ENCODE results near the gene MTMR10.
A peak's percentile ranks its signal among the peaks of the same experiment; 100 is the strongest.

MTMR10 gene

DNA sequence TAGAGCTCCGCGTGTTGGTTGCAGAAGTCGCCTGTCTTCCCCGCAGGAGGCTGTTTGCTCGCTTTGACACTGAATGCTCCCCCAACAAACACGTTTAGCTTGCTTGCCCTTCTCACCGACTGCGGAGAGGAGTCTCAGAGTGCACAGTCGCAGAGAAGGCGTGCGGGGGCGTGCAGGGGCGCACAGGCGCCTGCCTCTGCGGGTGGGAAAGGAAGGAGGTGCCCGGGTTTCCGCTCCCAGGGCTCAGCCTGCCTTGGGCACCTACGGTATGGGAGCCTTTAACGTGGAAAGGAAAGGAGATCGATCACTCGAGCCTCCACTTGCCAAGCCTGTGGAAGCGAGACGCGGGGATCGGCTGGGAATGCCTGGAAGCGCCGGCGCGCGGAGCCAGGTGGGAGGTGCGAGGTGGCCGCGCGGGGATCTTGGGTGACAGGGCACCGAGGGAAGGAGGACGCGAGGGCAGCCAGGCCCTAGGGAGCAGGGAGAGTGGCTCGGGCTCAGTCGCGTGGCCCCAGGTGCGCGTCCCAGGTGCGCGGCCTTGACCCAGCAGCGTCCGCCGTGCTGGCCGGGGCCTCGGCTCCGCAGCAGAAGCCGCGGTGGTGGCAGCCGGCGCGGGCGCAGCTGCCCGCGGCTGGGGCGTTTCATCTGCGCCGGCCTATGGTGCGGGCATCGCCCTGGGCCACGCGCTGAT lies 87.8 kb downstream of the MTMR10 start, which contains the start of gene FAN1:
FAN1 (plus strand) TSS at position 419 of the 691 bp plus-strand sequence. CDS start 749 bp downstream, outside the sequence.
- peak within 1 kb of the TSS; percentile 61 for H3K4me3 ChIP-seq (ENCODE audit: low read length)
- DNase-seq (ENCODE audit: low read depth) = peak; percentile 95
- TF ChIP-seq, protein P1, sequence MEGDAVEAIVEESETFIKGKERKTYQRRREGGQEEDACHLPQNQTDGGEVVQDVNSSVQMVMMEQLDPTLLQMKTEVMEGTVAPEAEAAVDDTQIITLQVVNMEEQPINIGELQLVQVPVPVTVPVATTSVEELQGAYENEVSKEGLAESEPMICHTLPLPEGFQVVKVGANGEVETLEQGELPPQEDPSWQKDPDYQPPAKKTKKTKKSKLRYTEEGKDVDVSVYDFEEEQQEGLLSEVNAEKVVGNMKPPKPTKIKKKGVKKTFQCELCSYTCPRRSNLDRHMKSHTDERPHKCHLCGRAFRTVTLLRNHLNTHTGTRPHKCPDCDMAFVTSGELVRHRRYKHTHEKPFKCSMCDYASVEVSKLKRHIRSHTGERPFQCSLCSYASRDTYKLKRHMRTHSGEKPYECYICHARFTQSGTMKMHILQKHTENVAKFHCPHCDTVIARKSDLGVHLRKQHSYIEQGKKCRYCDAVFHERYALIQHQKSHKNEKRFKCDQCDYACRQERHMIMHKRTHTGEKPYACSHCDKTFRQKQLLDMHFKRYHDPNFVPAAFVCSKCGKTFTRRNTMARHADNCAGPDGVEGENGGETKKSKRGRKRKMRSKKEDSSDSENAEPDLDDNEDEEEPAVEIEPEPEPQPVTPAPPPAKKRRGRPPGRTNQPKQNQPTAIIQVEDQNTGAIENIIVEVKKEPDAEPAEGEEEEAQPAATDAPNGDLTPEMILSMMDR (IDR thresholded peaks at IDR 0.05; ENCODE audit: insufficient read depth, low read depth, low read length, missing control alignments) = no peak

- H3K4me3 ChIP-seq (ENCODE audit: low read length) = no peak overlapping the region
- no peak for DNase-seq (ENCODE audit: low read depth)
- TF ChIP-seq, protein P1 (IDR thresholded peaks at IDR 0.05; ENCODE audit: insufficient read depth, low read depth, low read length, missing control alignments) = no peak
Measured at GRCh38 chr15:30901889-30902288, 89.5 kb downstream of the MTMR10 start.

DNA sequence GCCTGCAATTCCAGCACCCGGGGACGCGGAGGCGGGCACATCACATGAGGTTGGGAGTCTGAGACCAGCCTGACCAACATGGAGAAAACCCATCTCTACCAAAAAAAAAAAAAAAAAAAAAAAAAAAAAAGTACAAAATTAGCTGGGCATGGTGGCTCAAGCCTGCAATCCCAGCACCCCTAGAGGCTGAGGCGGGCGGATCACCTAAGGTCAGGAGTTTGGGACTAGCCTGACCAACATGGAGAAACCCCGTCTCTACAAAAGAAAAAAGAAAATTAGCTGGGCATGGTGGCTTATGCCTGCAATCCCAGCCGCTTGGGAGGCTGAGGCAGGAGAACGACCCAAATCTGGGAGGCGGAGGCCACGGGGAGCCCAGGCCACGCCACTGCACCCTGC lies 95.2 kb downstream of the MTMR10 start:
- TF ChIP-seq, protein P1 (IDR thresholded peaks at IDR 0.05; ENCODE audit: insufficient read depth, low read depth, low read length, missing control alignments) = no peak

GRCh38 chr15:30895461-30896210 lies 95.8 kb downstream of the MTMR10 start:
- TF ChIP-seq, protein P1 (IDR thresholded peaks at IDR 0.05; ENCODE audit: insufficient read depth, low read depth, low read length, missing control alignments) = no peak
- DNase-seq (ENCODE audit: low read depth) = no peak
- no peak overlapping the region for H3K4me3 ChIP-seq (ENCODE audit: low read length)

More for the DNA sequence above, 95.2 kb downstream of the MTMR10 start:
- no peak overlapping the region for H3K4me3 ChIP-seq (ENCODE audit: low read length)
- DNase-seq (ENCODE audit: low read depth) = no peak

GRCh38 chr15:30889196-30889595 lies 102.2 kb downstream of the MTMR10 start:
- TF ChIP-seq, protein P1 (IDR thresholded peaks at IDR 0.05; ENCODE audit: insufficient read depth, low read depth, low read length, missing control alignments) = no peak
- no peak for DNase-seq (ENCODE audit: low read depth)

More at GRCh38 chr15:30889196-30889595, 102.2 kb downstream of the MTMR10 start:
- H3K4me3 ChIP-seq (ENCODE audit: low read length) = no peak overlapping the region
